Kidney tubule cell (primary cell): ENCODE measurements around the gene CACNA1C.

Experiments used
- DNase-seq: peaks from one replicate; pipeline ENCODE4 v3.0.0-alpha.2; 2018; ENCODE audit warnings: low spot score

The CACNA1C gene

GRCh38 chr12:2390850-2391390 is 338.1 kb downstream of the CACNA1C start:
- no peak for DNase-seq

DNA sequence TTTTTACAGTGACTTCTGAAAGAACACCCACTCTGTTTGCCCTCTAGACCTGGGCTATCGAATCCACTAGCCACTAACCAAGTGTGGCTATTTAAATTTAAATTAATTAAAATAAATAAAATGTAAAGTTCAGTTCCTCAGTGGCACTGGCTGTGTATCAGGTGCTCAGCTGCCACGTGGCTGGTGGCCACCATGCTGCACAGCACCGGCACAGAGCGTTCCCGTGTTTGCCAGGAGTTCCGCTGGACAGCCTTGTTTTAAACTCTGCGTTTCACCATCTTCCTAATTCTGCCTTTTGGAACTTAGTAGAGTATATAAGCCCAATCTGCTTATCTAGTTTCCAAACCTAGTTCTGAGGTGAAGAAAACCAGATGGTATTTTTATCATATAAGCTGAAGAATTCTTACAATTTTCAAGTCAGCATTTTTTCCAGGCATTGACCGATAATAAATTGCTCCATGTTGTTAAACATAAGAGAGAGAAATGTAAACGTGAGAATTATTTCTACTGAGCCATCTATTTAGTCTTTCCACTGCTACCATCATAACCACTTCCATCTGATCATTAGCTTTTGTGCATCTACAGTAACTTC is 339.0 kb downstream of the CACNA1C start:
- DNase-seq, result no peak

- DNase-seq, result no peak
Measured at GRCh38 chr12:2393016-2393415, 340.2 kb downstream of the CACNA1C start.

DNA sequence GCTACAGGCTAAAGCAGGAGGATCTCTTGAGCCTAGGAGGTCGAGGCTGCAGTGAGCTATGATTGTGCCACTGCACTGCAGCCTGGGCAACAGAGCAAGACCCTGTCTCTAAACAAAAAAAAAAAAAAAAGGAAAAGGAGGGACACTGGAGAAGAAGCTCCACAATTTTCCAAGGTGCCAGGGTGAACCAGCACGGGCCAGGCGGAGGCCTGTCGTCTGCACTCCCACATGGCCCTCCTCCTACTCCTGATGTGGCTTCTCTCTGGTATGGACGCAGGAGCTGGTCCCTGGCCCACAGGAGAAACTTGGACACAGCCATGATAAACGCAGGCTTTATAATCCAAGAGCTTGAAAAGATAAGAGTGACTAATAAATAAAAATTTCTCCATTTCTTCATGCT is 341.2 kb downstream of the CACNA1C start:
- DNase-seq, result no peak

DNA sequence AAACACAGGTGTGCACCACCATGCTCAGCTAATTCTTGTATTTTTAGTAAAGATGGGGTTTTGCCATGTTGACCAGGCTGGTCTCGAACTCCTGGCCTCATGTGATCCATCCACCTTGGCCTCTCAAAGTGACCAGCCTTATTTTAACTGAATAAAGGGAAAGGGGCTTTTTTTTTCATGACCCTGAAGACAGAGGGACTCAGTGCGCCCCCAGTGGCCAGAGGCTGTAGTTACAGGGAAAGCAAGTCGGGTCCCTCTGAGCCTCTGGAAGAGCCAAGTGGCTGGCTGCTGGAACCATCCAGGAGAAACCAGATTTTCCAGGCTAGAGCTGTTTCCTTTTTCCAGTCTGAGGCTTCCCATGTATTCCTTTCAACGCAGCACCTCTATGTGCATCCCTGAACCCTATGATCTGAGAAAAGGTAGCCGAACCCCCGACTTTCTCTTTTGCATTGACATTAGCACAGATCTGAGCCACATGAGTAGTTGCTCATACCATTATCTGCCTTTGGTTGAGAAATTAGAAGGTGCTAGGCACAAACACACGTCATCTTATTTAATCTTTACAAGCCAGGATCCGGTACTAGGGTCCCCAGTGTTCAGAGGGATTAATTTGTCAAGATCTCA is 342.7 kb downstream of the CACNA1C start:
- peak; percentile 45 for DNase-seq

DNA sequence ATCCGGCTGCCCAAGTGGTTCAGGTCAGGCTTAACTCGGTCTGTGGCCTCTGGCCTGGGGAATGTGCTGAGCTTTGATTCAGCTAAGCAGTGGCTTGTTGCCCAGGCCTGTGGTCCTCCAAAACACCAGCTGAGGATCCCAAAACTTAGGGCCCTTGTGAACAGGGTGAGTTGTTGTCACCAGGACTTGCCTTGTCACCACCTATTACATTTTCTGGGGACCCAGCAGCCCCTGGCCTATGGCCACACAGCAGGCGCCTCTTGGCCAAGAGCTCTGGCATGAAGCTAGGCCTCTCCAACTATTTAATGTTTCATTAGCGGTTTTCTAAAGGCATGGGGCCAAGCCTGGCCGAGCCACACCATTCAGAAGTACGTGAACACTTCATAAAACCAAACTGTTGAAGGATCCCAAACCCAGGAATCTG is 343.7 kb downstream of the CACNA1C start:
- no peak for DNase-seq

- DNase-seq, result no peak
Measured at GRCh38 chr12:2397356-2398045, 344.7 kb downstream of the CACNA1C start.

- DNase-seq, result no peak
Measured at GRCh38 chr12:2401040-2401439, 348.3 kb downstream of the CACNA1C start.

GRCh38 chr12:2402073-2402579 is 349.3 kb downstream of the CACNA1C start:
- no peak for DNase-seq

DNA sequence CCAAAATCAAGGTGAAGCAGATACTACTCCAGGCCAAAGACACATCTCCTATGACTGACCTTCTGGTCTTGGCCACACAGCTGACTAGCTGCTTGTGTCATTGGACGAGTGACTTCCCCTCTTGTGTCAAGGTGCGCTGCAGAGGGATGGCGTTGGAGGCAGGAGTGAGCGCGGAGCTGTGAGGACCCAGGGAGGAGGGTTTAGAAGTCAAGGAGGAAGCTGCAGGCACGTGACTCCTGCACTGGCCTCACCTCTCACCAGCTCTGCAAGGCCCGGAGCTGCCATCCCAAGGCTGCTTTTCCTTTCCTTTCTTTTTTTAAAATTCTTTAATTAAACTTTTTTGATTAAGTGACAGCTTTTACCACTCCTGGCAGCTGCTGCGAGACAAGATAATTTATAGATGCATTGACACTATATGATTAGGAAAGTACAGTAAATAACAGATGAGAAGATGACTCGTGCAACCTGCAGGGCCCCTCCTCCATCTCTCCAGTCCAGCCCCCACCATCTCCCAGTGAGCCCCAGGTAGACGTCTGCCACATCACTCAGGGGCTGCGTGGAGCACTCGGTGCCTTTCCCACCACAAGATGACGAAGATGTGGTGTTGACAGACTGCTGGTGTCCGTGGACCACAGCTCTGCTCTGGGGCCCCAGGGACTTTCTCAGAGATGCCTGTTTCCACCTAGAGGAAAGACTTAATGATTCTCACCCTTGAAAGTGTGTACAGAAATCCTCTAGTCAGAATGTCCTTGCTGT is 350.6 kb downstream of the CACNA1C start:
- DNase-seq, result no peak

DNA sequence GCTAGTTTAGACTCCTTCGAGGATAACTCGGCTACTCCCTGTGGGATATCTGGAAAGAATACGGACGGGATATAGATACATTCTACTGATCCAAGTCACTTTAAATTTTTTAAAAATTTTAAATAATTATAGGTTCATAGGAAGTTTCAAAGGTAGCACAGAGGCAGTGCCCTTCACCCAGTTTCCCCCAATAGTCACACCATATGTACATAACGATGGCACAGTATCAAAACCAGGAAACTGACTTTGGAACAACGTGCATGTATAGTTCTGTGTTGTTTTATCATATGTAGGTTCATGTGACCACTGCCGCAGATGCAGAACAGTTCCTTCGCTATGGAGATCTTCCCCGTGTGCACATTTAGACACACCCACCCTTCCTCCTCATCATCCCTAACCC is 352.3 kb downstream of the CACNA1C start:
- DNase-seq, result no peak

- DNase-seq, result no peak
Measured at GRCh38 chr12:2406903-2407302, 354.1 kb downstream of the CACNA1C start.

GRCh38 chr12:2408262-2408661 is 355.5 kb downstream of the CACNA1C start:
- DNase-seq, result no peak

DNA sequence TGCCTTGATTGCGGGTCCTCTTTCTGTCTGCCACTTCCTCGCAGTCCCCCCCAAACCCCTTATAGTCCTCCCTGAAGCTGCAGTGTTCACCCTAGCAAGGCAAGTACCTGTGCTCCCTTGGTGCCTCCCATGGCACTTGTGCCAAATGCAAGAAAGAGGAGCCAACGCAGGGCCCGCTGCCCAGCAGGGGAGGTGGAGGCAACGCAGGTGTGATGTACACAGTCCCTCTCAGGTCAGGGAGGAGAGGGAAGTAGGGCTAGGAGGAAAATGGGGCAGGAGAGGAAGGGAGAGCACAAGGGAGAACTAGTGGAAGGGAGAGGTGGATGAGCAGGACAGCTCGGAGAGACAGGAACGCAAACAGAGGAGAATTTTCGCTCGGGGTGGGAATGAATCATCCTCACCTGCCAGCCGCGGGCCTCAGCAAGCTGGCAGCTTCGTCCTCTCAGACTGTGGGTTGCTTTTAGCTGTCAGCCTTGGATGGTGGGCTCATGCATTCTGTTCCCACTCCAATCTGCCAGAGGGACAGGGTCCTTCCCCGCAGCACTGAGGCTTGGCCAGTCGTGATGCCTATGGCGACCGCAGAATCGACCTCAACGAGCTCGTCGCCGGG is 357.0 kb downstream of the CACNA1C start:
- DNase-seq, result no peak

GRCh38 chr12:2410496-2410895 is 357.7 kb downstream of the CACNA1C start:
- no peak for DNase-seq

DNA sequence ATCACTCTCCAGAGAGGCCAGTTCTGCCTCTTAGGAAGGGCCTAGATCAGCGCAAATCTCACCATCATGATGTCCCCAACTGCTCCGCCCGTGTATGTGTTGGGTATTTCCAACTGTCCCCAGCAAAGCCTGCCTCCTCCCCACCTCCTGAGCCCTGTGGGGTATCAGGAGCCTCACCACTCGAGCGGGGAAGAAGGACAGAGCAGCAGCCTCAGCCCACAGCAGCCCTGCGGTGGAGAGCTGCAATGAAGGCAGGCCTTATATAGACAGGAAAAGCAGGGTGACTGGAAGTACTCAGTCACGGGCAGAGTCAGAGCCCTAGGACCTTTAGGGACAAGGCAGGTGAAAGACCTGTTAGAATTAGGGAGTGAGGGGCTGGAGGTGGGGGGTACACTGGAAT is 358.2 kb downstream of the CACNA1C start:
- no peak for DNase-seq

DNA sequence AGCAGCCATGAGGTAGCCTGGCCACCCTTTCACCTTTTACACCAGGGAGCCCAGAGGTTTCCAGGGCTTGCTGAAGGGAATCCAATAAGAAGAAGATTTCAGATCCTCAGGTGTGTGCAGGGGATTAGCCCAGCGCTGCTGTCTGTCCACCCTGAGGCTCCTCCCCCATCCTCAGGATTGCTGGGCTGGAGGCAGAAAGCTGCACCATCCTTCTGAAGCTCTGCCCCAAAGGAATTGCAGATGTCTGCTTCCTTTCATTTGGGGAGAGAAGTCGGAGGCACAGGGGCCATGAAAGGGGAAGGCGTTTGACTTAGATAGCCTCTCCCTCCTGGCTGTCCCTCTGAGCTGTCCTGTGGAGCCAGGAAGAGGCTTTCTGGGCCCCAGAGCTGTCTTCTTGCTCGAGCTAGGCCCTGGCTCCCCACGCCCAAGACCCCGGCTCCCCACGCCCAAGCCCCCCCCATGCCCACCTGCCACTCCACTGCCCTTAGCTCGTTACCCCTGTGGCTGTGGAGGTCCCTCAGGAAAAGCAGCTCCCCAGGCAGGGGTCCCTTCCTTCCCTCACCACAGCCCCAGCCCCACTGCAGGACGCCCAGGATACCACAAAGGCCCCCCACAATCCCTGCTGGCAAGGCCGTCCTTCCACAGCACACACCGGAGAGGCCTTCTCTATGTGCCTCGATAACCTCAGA is 359.0 kb downstream of the CACNA1C start:
- no peak for DNase-seq

- no peak for DNase-seq
Measured at GRCh38 chr12:2412305-2412643, 359.5 kb downstream of the CACNA1C start.

- DNase-seq, result no peak
Measured at GRCh38 chr12:2413301-2413700, 360.5 kb downstream of the CACNA1C start.

DNA sequence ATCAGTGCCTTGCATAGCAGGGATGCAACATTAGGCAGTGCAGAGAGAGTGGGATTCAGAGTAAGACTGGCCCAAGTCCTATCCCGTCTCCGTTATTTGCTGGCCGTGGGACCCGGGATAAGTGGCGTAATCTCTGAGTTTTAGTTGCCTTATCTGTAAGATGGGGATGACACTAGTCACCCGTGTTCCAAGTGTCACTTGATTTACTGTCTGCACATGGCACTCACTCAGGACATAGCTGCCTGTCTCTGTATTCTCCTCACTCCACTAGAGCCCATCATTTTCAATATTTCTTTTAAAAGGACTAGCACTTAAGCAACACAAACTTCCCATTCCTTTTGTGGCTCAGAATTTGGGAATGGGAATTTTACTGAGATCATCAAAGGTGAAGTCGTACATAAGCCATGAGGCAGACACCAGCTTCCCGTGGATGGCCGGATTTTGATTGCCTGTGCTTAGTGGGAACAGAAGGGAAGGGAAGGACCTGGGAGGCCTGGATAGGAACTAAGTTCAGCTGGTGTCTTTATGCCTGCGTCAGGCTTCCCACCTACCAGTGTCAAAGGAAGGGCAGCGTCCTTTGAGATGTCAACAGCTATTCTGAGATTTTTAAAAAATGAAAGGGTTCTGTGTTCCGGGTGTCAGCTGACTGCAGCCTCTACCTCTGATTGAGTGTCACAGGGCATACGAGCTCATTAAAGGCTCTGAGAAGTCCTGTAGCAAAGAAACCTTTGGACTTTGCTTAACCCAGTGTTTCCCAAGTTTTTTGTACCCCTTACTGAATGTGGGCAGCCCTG is 361.4 kb downstream of the CACNA1C start:
- no peak for DNase-seq
